Upper lobe of right lung (tissue), 1 donor: ENCODE measurements around the gene ZRANB1. TPM values are rescaled to one million over a fixed set of nuclear protein-coding genes. Genes with fewer than 3 reads are reported as not detected.

Source experiments
- ATAC-seq: fragments of 200-7000 bp; cut with Tn5 transposase; one replicate; pipeline ENCODE4 v1.9.1; 2020; ENCODE audit warnings: mild to moderate bottlenecking, moderate library complexity
- DNase-seq: peaks from one replicate; pipeline ENCODE4 v3.0.0-alpha.2; 2020
- H3K27ac ChIP-seq: fragments of 200-600 bp; one replicate; pipeline ENCODE4 v1.8.0; 2022
- H3K27me3 ChIP-seq: fragments of 200-600 bp; one replicate; pipeline ENCODE4 v1.8.0; 2022; ENCODE audit warnings: mild to moderate bottlenecking
- H3K36me3 ChIP-seq: fragments of 200-600 bp; one replicate; pipeline ENCODE4 v1.8.0; 2022
- H3K4me1 ChIP-seq: fragments of 200-600 bp; one replicate; pipeline ENCODE4 v1.8.0; 2022
- H3K4me3 ChIP-seq: fragments of 200-600 bp; one replicate; pipeline ENCODE4 v1.8.0; 2022; ENCODE audit warnings: mild to moderate bottlenecking
- H3K9me3 ChIP-seq: fragments of 200-600 bp; one replicate; pipeline ENCODE4 v1.8.0; 2022
- intact Hi-C: fragments of 100-400 bp; cut with DNase I; formaldehyde crosslinking; loops from one replicate; pipeline ENCODE4 v1.11.0; 2022
- total RNA-seq: library from RNA; stranded (reverse); fragmentation: NEBNext Ultra II Directional; extraction: Animal tissue kit (Norgen Biotek cat#: 25700); gene quantifications from one replicate; pipeline ENCODE4 v1.2.1, GENCODE V29; 2021
- TF ChIP-seq, protein P1 (sequence below): fragments of 200-600 bp; IDR thresholded peaks from one replicate; pipeline ENCODE4 v1.8.0; 2022; ENCODE audit warnings: antibody characterized with exemption
- donor health status: DM: no; HTN: yes; CAD: no; lungs with severe emphysema.

Gene ZRANB1
- total RNA-seq, 1 donor from 2014 or later: 20.5 TPM

DNA sequence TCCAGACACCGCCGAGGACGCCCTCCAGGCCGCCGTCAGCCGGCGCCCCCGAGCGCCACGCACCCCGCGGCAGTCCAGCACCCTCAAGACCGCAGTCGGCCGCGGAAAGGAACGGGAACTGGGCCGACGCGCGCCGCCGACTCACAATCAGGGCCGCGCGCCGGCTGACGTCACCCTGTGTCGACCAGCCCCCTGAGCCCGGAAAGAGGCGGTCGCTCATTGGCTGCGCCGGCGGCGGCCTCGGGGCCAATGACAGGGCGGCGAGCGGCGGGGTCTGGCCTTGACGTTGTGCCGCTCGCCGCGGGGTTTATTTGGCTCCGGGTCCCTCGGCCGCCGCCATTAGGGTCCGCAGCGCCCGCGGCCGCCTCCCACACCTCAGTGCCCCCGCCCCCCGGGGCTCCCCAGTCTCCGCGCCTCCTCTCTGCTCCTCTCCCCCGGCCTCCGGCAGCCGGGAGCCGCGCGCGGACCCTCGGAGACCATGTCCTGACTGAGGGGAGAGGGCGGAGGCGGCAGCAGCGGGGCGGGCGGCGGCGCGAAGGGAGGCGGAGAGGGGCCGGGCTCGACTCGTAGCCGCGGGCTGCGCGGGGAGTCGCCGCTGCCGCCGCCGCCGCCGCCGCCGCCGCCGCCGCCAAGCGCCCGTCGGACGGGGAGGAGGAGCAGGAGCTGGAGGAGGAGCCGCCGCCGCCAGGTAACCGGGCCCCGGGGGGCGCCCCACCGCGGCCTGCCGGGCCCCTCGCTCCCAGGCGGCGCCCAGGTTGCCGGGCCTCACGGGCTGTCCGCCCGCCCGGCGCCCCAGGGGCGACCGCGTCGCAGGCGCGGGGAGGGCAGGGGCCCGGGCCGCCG lies 25.1 kb upstream of the ZRANB1 start:
- Histone ChIP-seq H3K4me1 (peaks cover 33% of the 10 kb centered on the region), H3K4me3 (peak overlapping the region; percentile 71), H3K27ac (peak overlapping the region; percentile 94), H3K36me3 (no peaks in the 10 kb centered on the region), H3K9me3 (no peaks in the 10 kb centered on the region), H3K27me3 (no peaks in the 10 kb centered on the region)
- TF ChIP-seq, protein P1, sequence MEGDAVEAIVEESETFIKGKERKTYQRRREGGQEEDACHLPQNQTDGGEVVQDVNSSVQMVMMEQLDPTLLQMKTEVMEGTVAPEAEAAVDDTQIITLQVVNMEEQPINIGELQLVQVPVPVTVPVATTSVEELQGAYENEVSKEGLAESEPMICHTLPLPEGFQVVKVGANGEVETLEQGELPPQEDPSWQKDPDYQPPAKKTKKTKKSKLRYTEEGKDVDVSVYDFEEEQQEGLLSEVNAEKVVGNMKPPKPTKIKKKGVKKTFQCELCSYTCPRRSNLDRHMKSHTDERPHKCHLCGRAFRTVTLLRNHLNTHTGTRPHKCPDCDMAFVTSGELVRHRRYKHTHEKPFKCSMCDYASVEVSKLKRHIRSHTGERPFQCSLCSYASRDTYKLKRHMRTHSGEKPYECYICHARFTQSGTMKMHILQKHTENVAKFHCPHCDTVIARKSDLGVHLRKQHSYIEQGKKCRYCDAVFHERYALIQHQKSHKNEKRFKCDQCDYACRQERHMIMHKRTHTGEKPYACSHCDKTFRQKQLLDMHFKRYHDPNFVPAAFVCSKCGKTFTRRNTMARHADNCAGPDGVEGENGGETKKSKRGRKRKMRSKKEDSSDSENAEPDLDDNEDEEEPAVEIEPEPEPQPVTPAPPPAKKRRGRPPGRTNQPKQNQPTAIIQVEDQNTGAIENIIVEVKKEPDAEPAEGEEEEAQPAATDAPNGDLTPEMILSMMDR: no peak
- intact Hi-C loops: no loop called here
- DNase-seq (peak; percentile 99), ATAC-seq (peak; percentile 98)

DNA sequence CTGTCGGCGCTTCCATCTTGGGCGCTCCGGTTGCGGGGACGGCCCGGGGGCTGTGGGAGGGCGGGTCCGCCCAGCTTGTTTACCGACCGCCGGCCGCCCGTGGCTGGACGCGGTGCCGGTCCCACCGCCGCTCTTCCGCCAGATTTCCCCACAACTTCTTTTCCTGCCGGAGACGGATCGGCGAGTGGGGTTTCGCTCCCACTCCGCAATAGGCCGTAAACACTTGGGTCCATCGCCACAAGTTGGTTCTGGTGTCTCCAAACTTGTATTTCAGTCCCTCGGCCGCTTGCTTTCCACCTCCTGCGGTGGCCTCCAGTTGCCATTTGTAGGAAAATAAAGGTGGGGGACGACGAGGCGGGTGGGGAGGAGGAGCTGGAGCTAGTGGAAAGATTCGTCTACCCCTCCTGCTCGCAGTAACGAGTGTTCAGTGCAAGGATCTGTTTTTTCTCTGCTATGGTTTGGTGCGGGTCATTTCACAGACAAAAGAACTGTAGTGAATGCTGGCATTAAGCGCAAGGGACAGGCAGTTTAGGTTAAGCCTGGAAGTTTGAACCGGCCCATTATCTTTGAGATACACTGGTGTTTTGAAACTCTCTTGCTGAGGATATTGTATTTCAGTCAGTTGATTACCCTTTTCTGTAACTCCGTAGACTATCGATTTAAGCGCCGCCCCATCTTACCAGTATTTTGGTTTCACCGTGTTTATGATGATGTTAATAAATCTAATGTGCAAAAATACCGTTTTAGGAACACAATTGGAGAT lies 24.3 kb upstream of the ZRANB1 start:
- H3K27me3 ChIP-seq: no peaks in the 10 kb centered on the region
- H3K9me3 ChIP-seq: no peaks in the 10 kb centered on the region
- intact Hi-C loops: no loop called here
- peak; percentile 76 for DNase-seq
- H3K36me3 ChIP-seq: no peaks in the 10 kb centered on the region
- H3K4me1 ChIP-seq: peaks cover 27% of the 10 kb centered on the region
- ATAC-seq: peak; percentile 35
- H3K27ac ChIP-seq: peak overlapping the region; percentile 94
- TF ChIP-seq, protein P1: no peak
- peak overlapping the region; percentile 71 for H3K4me3 ChIP-seq

DNA sequence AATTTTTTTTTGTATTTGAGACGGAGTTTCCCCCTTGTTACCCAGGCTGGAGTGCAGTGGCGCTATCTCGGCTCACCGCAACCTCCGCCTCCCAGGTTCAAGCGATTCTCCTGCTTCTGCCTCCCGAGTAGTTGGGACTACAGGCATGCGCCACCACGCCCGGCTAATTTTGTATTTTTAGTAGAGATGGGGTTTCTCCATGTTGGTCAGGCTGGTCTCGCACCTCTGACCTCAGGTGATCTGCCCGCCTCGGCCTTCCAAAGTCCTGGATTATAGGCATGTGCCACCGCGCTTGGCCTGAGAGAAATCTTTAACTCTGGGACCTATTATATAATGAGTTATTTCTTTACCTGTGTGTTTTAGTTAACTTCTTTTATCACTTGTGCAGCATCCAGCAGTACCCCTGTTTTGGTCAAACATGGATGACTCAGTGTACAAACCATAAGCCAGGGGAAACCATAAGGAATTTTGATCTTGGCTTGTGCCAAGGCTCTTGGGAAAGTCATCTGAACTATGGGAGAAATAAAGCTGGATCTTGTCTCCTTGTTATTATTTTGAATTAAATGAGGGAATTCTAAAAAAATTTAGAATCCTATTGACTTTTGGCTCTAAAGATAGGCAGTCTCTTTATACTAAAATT lies 23.6 kb upstream of the ZRANB1 start:
- ATAC-seq (no peak), DNase-seq (no peak)
- Histone ChIP-seq H3K27ac (peak overlapping the region; percentile 94), H3K9me3 (no peaks in the 10 kb centered on the region), H3K27me3 (no peaks in the 10 kb centered on the region), H3K4me3 (peak overlapping the region; percentile 71), H3K4me1 (peaks cover 27% of the 10 kb centered on the region), H3K36me3 (no peaks in the 10 kb centered on the region)
- TF ChIP-seq, protein P1: no peak
- intact Hi-C loops: no loop called here

DNA sequence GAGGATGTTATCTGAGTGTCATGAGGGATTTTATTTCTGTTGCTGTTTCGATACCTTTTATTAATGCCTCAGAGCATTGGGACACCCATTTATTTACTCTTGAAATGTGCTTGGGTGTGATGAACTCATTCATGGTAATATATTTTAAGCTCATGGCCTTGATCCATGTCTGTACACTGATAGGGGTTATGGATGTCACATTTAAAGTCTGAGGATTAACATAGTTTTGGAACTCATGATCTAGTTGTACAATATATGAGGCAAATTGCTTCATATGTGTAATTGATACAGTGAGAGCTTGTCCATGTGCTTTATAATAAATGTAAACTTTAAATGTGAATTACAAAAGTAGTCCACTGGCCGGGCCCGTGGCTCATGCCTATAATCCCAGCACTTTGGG lies 23.0 kb upstream of the ZRANB1 start:
- intact Hi-C loops: no loop called here
- H3K4me1 ChIP-seq: peaks cover 27% of the 10 kb centered on the region
- no peaks in the 10 kb centered on the region for H3K9me3 ChIP-seq
- DNase-seq (no peak), ATAC-seq (no peak)
- TF ChIP-seq, protein P1: no peak
- H3K4me3 ChIP-seq: peak overlapping the region; percentile 71
- H3K36me3 ChIP-seq: no peaks in the 10 kb centered on the region
- H3K27me3 ChIP-seq: no peaks in the 10 kb centered on the region
- no peak overlapping the region for H3K27ac ChIP-seq

DNA sequence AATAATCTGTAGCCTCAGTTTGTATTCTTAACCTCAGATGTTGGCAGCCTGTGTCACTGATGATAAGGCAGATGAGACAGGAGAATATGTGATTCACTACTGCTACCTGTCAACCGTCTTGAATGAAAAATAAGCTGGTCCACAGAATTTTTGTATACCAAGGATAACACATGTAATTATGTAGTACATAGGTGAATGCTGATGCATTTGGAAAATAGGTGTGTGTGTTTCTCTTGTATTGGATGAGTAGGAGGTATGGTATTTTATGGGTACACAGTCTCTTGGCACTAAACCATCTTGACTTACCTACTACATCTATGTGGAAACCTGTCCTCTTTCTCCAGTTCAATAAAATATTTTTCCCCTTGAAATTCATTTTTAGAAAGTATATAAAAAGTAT lies 20.7 kb upstream of the ZRANB1 start:
- no peak for DNase-seq
- H3K4me1 ChIP-seq: peaks cover 26% of the 10 kb centered on the region
- TF ChIP-seq, protein P1: no peak

More for the DNA sequence above, 20.7 kb upstream of the ZRANB1 start:
- Histone ChIP-seq H3K27ac (no peak overlapping the region), H3K4me3 (no peak overlapping the region), H3K36me3 (no peaks in the 10 kb centered on the region), H3K9me3 (no peaks in the 10 kb centered on the region), H3K27me3 (no peaks in the 10 kb centered on the region)
- no peak for ATAC-seq
- intact Hi-C loops: no loop called here
